Thyroid gland (tissue), 4 donors: ENCODE results near the gene SUMO3.

Experiments used
- CTCF ChIP-seq, 6 experiments: fragments of 200-600 bp in 3 of 6; fragments of 450-650 bp in 3 of 6; sonication (generic) in 3 of 6; IDR thresholded peaks; one replicate each; pipeline ENCODE4 v1.5.1; 2016 to 2019; ENCODE audit warnings: antibody characterized with exemption in 6 of 6, mild to moderate bottlenecking in 2 of 6, inconsistent platforms in 1 of 6, moderate library complexity in 1 of 6
- POLR2A ChIP-seq, 2 donors: fragments of 450-650 bp; IDR thresholded peaks; one replicate each; pipeline ENCODE4 v1.6.1; 2017; ENCODE audit warnings: antibody characterized with exemption in 2 of 2, mild to moderate bottlenecking in 2 of 2, moderate library complexity in 1 of 2

GRCh38 chr21:44785620-44786335, 32.1 kb downstream of the SUMO3 start:
- TF ChIP-seq CTCF (IDR thresholded peaks at IDR 0.05): no peak
- no peak for TF ChIP-seq POLR2A (IDR thresholded peaks at IDR 0.05)
